Fibroblast of lung (primary cell): ENCODE results near the gene FPR2. TPM values are rescaled to one million over a fixed set of nuclear protein-coding genes. Genes with fewer than 3 reads are reported as not detected.

Experiments used
- DNase-seq, 2 donors: peaks; one replicate each; pipeline versions ENCODE4 v3.0.0 to v3.0.0-alpha.2; 2010; ENCODE audit warnings: low read depth in 2 of 2
- H2AFZ ChIP-seq: 2 replicates; pipeline ENCODE4 v1.5.1; 2012; ENCODE audit warnings: low read length, control low read depth, inconsistent platforms
- H3K27ac ChIP-seq: 2 replicates; pipeline ENCODE4 v1.5.1; 2011; ENCODE audit warnings: low read length, control low read depth; ENCODE audit not compliant: insufficient read depth
- H3K27me3 ChIP-seq: 2 replicates; pipeline ENCODE4 v1.5.1; 2011; ENCODE audit warnings: mild to moderate bottlenecking, low read length; ENCODE audit not compliant: control insufficient read depth, insufficient read depth
- H3K36me3 ChIP-seq: 2 replicates; pipeline ENCODE4 v1.5.1; 2011; ENCODE audit warnings: low read length; ENCODE audit not compliant: control insufficient read depth, insufficient read depth
- H3K4me1 ChIP-seq: 2 replicates; pipeline ENCODE4 v1.5.1; 2011; ENCODE audit warnings: low read length; ENCODE audit not compliant: control insufficient read depth, insufficient read depth; ENCODE audit errors: extremely low read depth
- H3K4me2 ChIP-seq: 2 replicates; pipeline ENCODE4 v1.5.1; 2011; ENCODE audit warnings: low read length, control low read depth; ENCODE audit not compliant: insufficient read depth; ENCODE audit errors: extremely low read depth
- H3K4me3 ChIP-seq, 4 experiments: fragments of 200-600 bp in 1 of 4; sonication (generic) in 1 of 4; replicated peaks in 1 of 4; 2 replicates each; pipeline ENCODE4 v1.5.1; 2011 to 2016; ENCODE audit warnings: low read length in 4 of 4, low read depth in 3 of 4, mild to moderate bottlenecking in 3 of 4, control low read depth in 2 of 4, inconsistent platforms in 1 of 4, mixed read lengths in 1 of 4; ENCODE audit not compliant: insufficient read depth in 1 of 4; ENCODE audit errors: control extremely low read depth in 1 of 4
- H3K79me2 ChIP-seq: 2 replicates; pipeline ENCODE4 v1.5.1; 2012; ENCODE audit warnings: mild to moderate bottlenecking, low read length, inconsistent platforms; ENCODE audit not compliant: control insufficient read depth, insufficient read depth
- H3K9ac ChIP-seq: 2 replicates; pipeline ENCODE4 v1.5.1; 2011; ENCODE audit warnings: mild to moderate bottlenecking, low read length, control low read depth; ENCODE audit not compliant: insufficient read depth
- H3K9me3 ChIP-seq: 2 replicates; pipeline ENCODE4 v1.5.1; 2012; ENCODE audit warnings: low read depth, low read length; ENCODE audit not compliant: control insufficient read depth, insufficient read depth
- H4K20me1 ChIP-seq: 2 replicates; pipeline ENCODE4 v1.5.1; 2011; ENCODE audit warnings: low read length; ENCODE audit not compliant: control insufficient read depth, insufficient read depth; ENCODE audit errors: extremely low read depth
- EZH2 ChIP-seq: IDR thresholded peaks from 2 replicates; pipeline ENCODE4 v1.5.1; 2012; ENCODE audit warnings: low read length, control low read depth, mild to moderate bottlenecking; ENCODE audit errors: missing control alignments
- polyA plus RNA-seq, 2 donors: library from polyadenylated mRNA; depleted of rRNA in 1 of 2; stranded (reverse) in 1 of 2; unstranded in 1 of 2; fragments of >200 nt; gene quantifications; 2 replicates each; pipeline ENCODE4 v1.2.1, GENCODE V29; 2011 to 2012; ENCODE audit warnings: missing spikeins in 1 of 2
- total RNA-seq: library from RNA; depleted of rRNA; stranded (reverse); fragments of >200 nt; gene quantifications from 2 replicates; pipeline ENCODE4 v1.2.1, GENCODE V29; 2014
- TF ChIP-seq, protein P1 (sequence below), 2 donors: IDR thresholded peaks in 1 of 2; conservative IDR thresholded peaks in 1 of 2; 1 replicate in 1 of 2; 2 replicates in 1 of 2; pipeline ENCODE4 v1.5.1; 2011 to 2012; ENCODE audit warnings: low read length in 2 of 2, control low read depth in 1 of 2, inconsistent platforms in 1 of 2, low read depth in 1 of 2, mild to moderate bottlenecking in 1 of 2

FPR2 gene
- total and polyA plus RNA-seq, 2 donors (not counting 1 experiment from before 2014, with no cell fraction given) = 0.12 TPM; not detected in 1

DNA sequence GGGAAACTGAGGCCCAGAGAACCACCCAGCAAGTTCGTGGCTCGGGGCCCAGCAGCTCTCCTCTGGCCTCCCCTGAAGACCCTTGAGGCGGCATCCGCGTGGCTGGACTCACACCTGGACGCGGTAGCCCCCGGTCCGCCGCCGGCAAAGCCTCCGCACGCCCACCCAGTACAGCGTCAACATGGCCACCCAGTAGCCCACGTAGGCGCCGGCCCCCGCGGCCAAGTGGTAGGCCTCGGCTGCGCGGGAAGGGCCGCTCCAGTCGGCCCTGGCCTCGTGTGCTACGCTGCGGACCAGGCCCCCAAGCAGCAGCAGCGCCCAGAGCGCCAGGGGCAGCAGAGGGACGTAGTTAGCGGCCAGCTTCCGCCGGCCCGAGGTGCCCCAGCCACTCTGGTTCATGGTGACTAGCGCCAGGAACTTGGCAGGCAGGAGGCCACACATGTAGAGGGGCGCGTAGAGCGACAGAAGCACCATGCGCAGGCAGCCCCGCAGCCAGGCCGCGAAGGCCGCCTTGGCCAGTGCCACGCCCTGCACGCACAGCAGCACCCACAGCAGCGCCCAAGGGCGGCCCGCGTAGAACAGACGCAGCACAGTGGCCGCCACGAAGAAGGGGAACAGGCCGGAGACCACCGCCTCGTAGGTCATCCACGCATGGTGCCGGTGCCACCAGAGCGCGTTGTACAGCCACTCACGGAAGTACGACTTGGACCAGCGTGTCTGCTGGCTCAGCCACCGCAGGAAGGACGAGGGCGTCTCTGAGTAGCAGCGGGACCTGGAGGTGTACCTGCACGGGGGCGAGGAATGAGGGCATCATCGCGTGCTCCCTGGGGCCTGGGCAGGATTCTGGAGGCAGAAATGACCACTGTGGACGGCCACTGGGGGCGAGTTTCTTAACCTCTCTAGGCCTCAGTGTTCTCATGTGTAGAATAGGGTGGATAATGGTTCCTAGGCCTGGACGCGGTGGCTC lies 47.4 kb upstream of the FPR2 start:
- Histone ChIP-seq H3K36me3 (no peaks in the 10 kb centered on the region), H4K20me1 (no peaks in the 10 kb centered on the region), H3K27ac (no peak overlapping the region), H3K9ac (no peak overlapping the region), H2AFZ (no peak overlapping the region), H3K27me3 (no peaks in the 10 kb centered on the region), H3K4me1 (no peaks in the 10 kb centered on the region), H3K9me3 (no peaks in the 10 kb centered on the region), H3K79me2 (no peaks in the 10 kb centered on the region), H3K4me2 (no peak overlapping the region), H3K4me3 (no peak overlapping the region)
- no peak for DNase-seq
- TF ChIP-seq EZH2 = no peak
- TF ChIP-seq, protein P1, sequence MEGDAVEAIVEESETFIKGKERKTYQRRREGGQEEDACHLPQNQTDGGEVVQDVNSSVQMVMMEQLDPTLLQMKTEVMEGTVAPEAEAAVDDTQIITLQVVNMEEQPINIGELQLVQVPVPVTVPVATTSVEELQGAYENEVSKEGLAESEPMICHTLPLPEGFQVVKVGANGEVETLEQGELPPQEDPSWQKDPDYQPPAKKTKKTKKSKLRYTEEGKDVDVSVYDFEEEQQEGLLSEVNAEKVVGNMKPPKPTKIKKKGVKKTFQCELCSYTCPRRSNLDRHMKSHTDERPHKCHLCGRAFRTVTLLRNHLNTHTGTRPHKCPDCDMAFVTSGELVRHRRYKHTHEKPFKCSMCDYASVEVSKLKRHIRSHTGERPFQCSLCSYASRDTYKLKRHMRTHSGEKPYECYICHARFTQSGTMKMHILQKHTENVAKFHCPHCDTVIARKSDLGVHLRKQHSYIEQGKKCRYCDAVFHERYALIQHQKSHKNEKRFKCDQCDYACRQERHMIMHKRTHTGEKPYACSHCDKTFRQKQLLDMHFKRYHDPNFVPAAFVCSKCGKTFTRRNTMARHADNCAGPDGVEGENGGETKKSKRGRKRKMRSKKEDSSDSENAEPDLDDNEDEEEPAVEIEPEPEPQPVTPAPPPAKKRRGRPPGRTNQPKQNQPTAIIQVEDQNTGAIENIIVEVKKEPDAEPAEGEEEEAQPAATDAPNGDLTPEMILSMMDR (conservative IDR thresholded peaks at IDR 0.05 in 1 of 2, IDR thresholded peaks at IDR 0.05 in 1 of 2; ENCODE audit: low read depth in 1 of 2, low read length in 2 of 2) = no peak

DNA sequence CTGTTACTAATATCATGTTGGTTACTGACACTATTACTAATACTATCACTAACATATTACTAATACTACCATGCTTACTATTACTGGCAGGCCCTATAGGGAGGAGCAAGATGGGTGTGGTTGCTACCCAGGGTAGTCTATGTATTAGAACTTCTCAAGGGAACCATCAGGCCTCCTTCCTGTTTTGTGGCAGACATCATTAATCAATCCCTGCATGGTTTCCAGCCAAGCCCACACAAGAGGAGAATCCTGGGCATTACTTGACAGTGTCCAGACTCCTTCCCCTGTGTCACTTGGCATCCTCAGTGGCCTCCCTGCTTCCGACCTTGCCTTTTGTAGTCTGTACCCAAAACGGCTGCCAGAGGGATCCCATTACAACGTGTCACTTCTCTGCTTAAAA lies 46.1 kb upstream of the FPR2 start:
- H3K9me3 ChIP-seq = no peaks in the 10 kb centered on the region
- H3K4me2 ChIP-seq = no peak overlapping the region
- no peak overlapping the region for H2AFZ ChIP-seq
- no peak for TF ChIP-seq EZH2
- TF ChIP-seq, protein P1 (conservative IDR thresholded peaks at IDR 0.05 in 1 of 2, IDR thresholded peaks at IDR 0.05 in 1 of 2; ENCODE audit: low read depth in 1 of 2, low read length in 2 of 2) = no peak
- no peaks in the 10 kb centered on the region for H3K4me1 ChIP-seq
- H4K20me1 ChIP-seq = no peaks in the 10 kb centered on the region
- H3K27me3 ChIP-seq = peaks cover 6% of the 10 kb centered on the region
- no peak overlapping the region for H3K4me3 ChIP-seq
- no peak overlapping the region for H3K9ac ChIP-seq
- H3K27ac ChIP-seq = no peak overlapping the region
- H3K79me2 ChIP-seq = no peaks in the 10 kb centered on the region
- no peaks in the 10 kb centered on the region for H3K36me3 ChIP-seq
- no peak for DNase-seq

DNA sequence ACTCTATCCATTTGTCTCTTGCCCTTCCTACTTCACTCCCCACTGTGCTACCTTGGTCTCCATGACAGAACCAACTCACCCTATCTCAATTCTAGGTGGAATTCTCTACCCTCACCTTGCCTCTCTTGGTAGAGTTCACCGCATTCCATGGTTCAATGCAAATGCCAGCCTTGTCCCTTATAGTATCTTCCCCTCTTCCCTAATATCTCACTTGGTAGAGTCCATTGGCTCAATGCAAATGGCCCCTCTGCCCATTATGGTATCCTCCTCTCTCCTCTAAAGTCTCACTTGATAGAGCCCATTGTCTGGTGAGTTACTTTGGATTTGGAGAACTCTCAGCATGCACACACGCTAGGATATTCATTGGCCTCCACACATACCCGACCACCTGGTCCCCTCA lies 45.1 kb upstream of the FPR2 start:
- no peaks in the 10 kb centered on the region for H4K20me1 ChIP-seq
- H3K36me3 ChIP-seq = no peaks in the 10 kb centered on the region
- peaks cover 6% of the 10 kb centered on the region for H3K27me3 ChIP-seq
- no peaks in the 10 kb centered on the region for H3K4me1 ChIP-seq
- no peak overlapping the region for H2AFZ ChIP-seq
- H3K9me3 ChIP-seq = no peaks in the 10 kb centered on the region
- no peak for TF ChIP-seq EZH2
- TF ChIP-seq, protein P1 (conservative IDR thresholded peaks at IDR 0.05 in 1 of 2, IDR thresholded peaks at IDR 0.05 in 1 of 2; ENCODE audit: low read depth in 1 of 2, low read length in 2 of 2) = no peak
- H3K4me2 ChIP-seq = no peak overlapping the region
- no peaks in the 10 kb centered on the region for H3K79me2 ChIP-seq
- no peak for DNase-seq
- H3K27ac ChIP-seq = no peak overlapping the region
- no peak overlapping the region for H3K9ac ChIP-seq
- H3K4me3 ChIP-seq = no peak overlapping the region
